Suprapubic skin (tissue), 4 donors: ENCODE measurements around the gene GRB10.

Experiments used
- CTCF ChIP-seq, 2 donors: fragments of 200-600 bp in 1 of 2; fragments of 450-650 bp in 1 of 2; sonication (generic) in 1 of 2; IDR thresholded peaks; one replicate each; pipeline ENCODE4 v1.5.1; 2016 to 2019; ENCODE audit warnings: antibody characterized with exemption in 2 of 2, mild to moderate bottlenecking in 1 of 2, moderate library complexity in 1 of 2
- EP300 ChIP-seq: sonication (generic); formaldehyde crosslinking; IDR thresholded peaks from one replicate; pipeline ENCODE4 v1.6.1; 2017; ENCODE audit warnings: antibody characterized with exemption
- POLR2A ChIP-seq, 2 donors: fragments of 450-650 bp; IDR thresholded peaks; one replicate each; pipeline ENCODE4 v1.6.1; 2017; ENCODE audit warnings: antibody characterized with exemption in 2 of 2, mild to moderate bottlenecking in 2 of 2, moderate library complexity in 2 of 2
- POLR2AphosphoS5 ChIP-seq, 3 donors: sonication (generic); formaldehyde crosslinking; IDR thresholded peaks; one replicate each; pipeline ENCODE4 v1.6.1; 2017; ENCODE audit warnings: antibody characterized with exemption in 3 of 3

- TF ChIP-seq POLR2A (IDR thresholded peaks at IDR 0.05) (no peak), CTCF (IDR thresholded peaks at IDR 0.05) (no peak), POLR2AphosphoS5 (IDR thresholded peaks at IDR 0.05) (no peak), EP300 (no peak)
Observed at GRCh38 chr7:50620433-50620832, 162.3 kb downstream of the GRB10 start.
